ENCODE results near the gene SLC5A10.
"Not testable (repeated sequence)": the region's sequence is repeated elsewhere in the genome, so short reads cannot be mapped to it uniquely, and the experiment has no call there.

The SLC5A10 gene

GRCh38 chr17:19040350-19040749 lies 88.4 kb downstream of the SLC5A10 start:
- DNase-seq (ENCODE audit: low read depth in 2 of 2), result not testable (repeated sequence)

DNA sequence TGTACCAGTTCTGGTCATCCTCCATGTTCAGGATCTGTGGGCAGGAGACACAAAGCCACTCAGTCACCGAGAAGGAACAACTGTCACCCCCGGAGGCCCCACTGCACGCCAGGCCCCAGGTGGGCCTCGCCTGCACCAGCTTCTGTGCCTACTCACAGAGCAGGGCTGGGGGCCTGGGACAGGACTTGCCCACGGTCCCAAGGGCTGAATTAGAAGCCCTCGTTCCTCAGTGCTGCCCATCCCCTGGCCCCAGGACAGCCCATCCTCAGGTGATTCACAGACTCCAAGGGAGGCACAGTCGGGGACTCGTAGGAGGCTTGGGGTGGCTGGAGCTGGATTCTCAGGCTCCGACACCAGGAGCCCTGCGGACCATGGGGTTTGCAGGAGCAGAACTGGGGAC lies 89.9 kb downstream of the SLC5A10 start:
- DNase-seq (ENCODE audit: low read depth in 2 of 2), result not testable (repeated sequence)

DNA sequence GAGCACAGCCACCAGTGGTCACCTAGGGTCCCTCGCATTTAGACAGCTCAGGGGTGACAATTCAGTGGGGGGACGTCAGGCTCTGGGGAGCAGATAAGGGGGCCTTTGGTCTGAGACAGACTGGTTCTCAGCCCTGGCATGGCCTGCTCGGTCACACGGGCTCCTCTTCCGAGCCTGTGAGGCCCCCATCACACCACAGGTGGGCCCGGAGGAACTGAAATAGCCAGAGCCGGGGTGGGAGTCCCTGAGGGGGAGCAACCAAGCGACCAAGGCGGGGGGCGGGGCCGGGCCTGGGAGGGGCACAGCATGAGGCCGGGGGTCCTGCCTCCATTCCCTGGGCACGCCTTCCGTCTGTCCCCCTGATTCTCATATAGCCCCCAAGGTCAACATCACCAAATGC lies 90.4 kb downstream of the SLC5A10 start:
- DNase-seq (ENCODE audit: low read depth in 2 of 2), result not testable (repeated sequence)

GRCh38 chr17:19043032-19043431 lies 91.1 kb downstream of the SLC5A10 start:
- DNase-seq (ENCODE audit: low read depth in 2 of 2), result not testable (repeated sequence)

GRCh38 chr17:19044643-19045042 lies 92.7 kb downstream of the SLC5A10 start:
- not testable (repeated sequence) for DNase-seq (ENCODE audit: low read depth in 2 of 2)

- DNase-seq (ENCODE audit: low read depth in 2 of 2), result not testable (repeated sequence)
Measured at GRCh38 chr17:19046782-19047375, 94.9 kb downstream of the SLC5A10 start, which contains the start of gene GRAP. TSS of gene GRAP (minus strand) at chr17:19046957. CDS start at chr17:19046926, 31 bp downstream.

DNA sequence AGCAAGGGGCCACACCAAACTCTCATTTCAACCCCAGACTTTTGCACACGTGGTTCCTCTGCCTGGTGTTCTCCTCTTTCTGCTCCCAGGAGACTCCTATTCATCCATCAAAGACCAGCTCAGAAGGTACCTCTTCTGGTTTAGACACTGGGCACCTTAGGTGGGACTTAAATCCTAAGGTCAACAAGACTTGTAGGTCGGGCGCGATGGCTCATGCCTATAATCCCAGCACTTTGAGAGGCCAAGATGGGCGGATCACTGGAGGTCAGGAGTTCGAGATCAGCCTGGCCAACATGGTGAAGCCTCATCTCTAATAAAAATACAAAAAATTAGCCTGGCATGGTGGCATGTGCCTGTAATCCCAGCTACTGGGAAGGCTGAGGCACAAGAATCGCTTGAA lies 95.5 kb downstream of the SLC5A10 start:
- DNase-seq (ENCODE audit: low read depth in 2 of 2), result not testable (repeated sequence)

DNA sequence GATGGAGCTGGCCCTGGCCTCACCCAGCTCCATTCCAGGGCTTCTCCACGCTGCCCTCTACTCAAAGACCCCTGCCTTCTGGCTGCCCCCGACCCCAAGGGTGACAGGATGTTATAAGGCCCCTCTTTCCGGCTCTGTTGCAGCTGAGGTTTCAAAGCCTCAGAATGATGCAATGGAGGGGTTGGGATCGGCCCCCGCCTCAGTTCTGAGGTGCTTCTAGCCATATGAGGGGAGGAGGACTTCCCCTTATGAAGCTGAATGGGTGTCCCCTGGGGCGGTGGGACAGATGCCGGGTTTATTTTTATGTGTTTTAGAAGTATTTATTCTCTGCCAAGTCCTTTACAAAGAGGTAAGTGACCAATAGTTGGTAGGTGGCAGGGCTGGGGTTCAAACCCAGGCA lies 96.9 kb downstream of the SLC5A10 start:
- DNase-seq (ENCODE audit: low read depth in 2 of 2), result not testable (repeated sequence)

DNA sequence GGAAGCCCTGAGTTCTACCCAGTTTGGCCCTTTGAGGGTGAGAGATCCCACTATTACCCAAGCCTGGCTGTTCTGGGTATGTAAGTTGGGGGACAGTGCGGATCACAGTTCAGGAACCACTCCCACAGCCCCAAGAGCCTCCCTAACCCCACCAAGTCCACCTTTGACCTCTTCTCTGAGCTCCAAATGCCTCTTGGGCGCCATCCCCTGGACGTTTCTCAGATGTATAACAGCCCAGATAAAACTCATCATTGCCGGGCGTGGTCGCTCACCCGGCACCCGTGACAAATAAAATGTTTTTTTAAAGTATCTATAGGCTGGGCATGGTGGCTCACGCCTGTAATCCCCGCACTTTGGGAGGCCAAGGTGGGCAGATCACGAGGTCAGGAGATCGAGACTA lies 103.5 kb downstream of the SLC5A10 start:
- not testable (repeated sequence) for DNase-seq (ENCODE audit: low read depth in 2 of 2)

DNA sequence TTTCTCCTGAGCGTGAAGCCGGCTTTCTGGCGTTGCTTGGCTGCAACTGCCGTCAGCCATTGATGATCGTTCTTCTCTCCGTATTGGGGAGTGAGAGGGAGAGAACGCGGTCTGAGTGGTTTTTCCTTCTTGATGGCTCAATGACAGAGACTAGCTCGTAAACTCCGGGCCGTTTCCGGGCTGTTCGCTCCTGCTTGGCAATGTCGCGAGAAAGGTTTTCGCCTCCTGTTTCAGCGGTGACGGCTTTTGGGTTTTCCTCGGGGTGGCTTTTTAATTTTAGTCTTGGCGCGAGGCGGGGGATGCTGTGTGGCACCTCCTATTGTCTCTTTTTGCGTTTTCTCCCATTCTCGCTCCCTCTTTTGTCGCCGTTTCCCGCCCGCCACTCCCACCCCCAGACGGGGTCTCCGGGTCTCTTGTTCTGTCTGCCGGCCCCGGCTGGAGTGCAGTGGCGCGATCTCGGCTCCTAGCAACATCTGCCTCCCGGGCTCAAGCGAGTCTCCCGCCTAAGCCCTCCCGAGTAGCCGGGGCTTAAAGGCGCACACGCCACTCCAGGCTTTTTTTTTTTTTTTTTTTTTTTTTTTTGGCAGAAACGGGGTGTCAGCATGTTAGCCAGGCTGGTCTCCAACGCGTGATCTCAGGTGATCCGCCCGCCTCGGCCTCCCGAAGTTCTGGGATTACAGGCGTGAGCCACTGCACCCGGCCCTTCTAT lies 110.2 kb downstream of the SLC5A10 start:
- peak in 1 of 2 donors; percentile 90 for DNase-seq (ENCODE audit: low read depth in 2 of 2)

DNA sequence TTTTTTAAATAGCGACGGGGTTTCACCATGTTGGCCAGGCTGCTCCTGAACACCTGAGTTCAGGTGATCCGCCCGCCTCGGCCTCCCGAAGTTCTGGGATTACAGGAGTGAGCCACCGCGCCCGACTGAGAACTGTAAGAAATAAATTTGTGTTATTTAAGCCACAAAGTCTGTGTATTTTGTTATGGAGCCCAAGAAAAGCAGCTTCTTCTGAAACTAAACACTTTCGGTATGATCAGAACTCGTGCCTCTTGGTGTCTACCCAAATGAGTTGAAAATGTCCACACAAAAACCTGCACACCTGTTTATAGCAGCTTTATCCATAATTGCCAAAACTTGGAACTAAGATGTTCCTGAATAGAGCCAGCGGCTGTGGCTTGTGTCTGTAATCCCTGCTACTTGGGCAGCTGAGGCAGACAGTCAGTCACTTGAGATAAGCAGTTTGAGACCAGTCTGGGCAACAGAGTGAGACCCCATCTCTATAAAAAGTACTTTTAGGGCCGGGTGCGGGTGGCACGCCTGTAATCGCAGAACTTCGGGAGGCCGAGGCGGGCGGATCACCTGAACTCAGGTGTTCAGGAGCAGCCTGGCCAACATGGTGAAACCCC lies 110.9 kb downstream of the SLC5A10 start:
- DNase-seq (ENCODE audit: low read depth in 2 of 2), result not testable (repeated sequence)

GRCh38 chr17:19063326-19063956 lies 111.5 kb downstream of the SLC5A10 start:
- peak; percentile 73 to 78 for DNase-seq (ENCODE audit: low read depth in 2 of 2)

DNA sequence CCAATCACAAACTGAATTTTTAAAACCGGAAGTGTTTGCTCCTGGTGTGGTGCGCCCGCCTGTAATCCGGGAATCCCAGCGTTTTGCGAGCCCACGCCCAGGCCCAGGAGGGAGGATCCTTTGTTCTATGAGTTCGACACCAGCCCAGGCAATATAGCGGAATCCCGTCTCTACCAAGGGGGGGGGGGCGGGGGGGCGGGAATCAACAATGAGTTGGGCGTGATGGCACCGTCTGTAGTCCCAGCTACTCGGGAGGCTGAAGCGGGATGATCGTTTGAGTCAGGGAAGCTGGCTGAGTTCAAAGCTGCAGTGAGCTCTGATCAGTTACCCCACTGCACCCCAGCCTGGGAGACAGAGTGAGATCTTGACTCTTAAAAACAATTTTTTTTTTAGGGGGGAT lies 112.4 kb downstream of the SLC5A10 start:
- DNase-seq (ENCODE audit: low read depth in 2 of 2), result not testable (repeated sequence)

- not testable (repeated sequence) for DNase-seq (ENCODE audit: low read depth in 2 of 2)
Measured at GRCh38 chr17:19070318-19071168, 118.6 kb downstream of the SLC5A10 start.
